Measurements from ENCODE around the gene OR4D2. TPM values are rescaled to one million over a fixed set of nuclear protein-coding genes. Genes with fewer than 3 reads are reported as not detected.

Gene OR4D2
- polyA plus RNA-seq, 3 donors = not detected

- Histone ChIP-seq H3K79me2 (ENCODE audit: insufficient read depth, low read length) (no peaks in the 10 kb centered on the region), H3K9me3 (replicated peaks in 1 of 2; ENCODE audit: control insufficient read depth in 1 of 2, insufficient read depth in 1 of 2, low read length in 2 of 2) (no peaks in the 10 kb centered on the region), H3K36me3 (replicated peaks in 1 of 2; ENCODE audit: control insufficient read depth in 1 of 2, insufficient read depth in 2 of 2, low read length in 2 of 2) (peaks cover 2 to 8% of the 10 kb centered on the region in 2 donors), H3K4me2 (replicated peaks; ENCODE audit: extremely low read depth, low read length, poor library complexity, severe bottlenecking) (no peak overlapping the region), H3K4me1 (ENCODE audit: control insufficient read depth in 1 of 2, insufficient read depth in 2 of 2, low read length in 2 of 2) (no peaks in the 10 kb centered on the region), H3K9ac (ENCODE audit: insufficient read depth, low read length, poor library complexity, severe bottlenecking) (no peak overlapping the region), H4K20me1 (ENCODE audit: insufficient read depth, low read length) (no peaks in the 10 kb centered on the region), H3K4me3 (replicated peaks in 1 of 3; ENCODE audit: low read depth in 2 of 3, low read length in 3 of 3) (no peak overlapping the region), H3K27ac (ENCODE audit: low read depth in 1 of 2, low read length in 2 of 2) (no peak overlapping the region), H3K27me3 (ENCODE audit: control insufficient read depth in 2 of 2, insufficient read depth in 2 of 2, low read length in 2 of 2) (peaks cover 0 to 3% of the 10 kb centered on the region in 2 donors), H2AFZ (ENCODE audit: insufficient read depth, low read depth, low read length, poor library complexity, severe bottlenecking) (no peak overlapping the region)
- no peak for TF ChIP-seq CTCF (IDR thresholded peaks at IDR 0.05)
- peaks cover 0 to 1% (median 0%) of the 10 kb centered on the region in 7 donors for H3K9me3 Mint-ChIP-seq
- no peak overlapping the region for H3K27ac Mint-ChIP-seq
- H3K4me1 Mint-ChIP-seq = peaks cover 3% of the 10 kb centered on the region
- 90% methylated on average over 1 of the region's 5 CpGs for WGBS (ENCODE audit: insufficient coverage)
- peaks cover 3 to 11% (median 7%) of the 10 kb centered on the region in 3 donors for H3K27me3 Mint-ChIP-seq (ENCODE audit: low read depth in 3 of 3)
- intact Hi-C loops (cut with micrococcal nuclease) = no loop called here
- no peak overlapping the region for H3K4me3 Mint-ChIP-seq
- DNase-seq = no peak
- H3K36me3 Mint-ChIP-seq = peaks cover 20 to 26% of the 10 kb centered on the region in 2 donors
Measured at GRCh38 chr17:58204796-58205195, 38.0 kb downstream of the OR4D2 start.

- Histone ChIP-seq H3K27ac (ENCODE audit: low read depth in 1 of 2, low read length in 2 of 2) (no peak overlapping the region), H3K9me3 (replicated peaks in 1 of 2; ENCODE audit: control insufficient read depth in 1 of 2, insufficient read depth in 1 of 2, low read length in 2 of 2) (no peaks in the 10 kb centered on the region), H3K4me1 (ENCODE audit: control insufficient read depth in 1 of 2, insufficient read depth in 2 of 2, low read length in 2 of 2) (no peaks in the 10 kb centered on the region), H3K4me3 (replicated peaks in 1 of 3; ENCODE audit: low read depth in 2 of 3, low read length in 3 of 3) (no peak overlapping the region), H4K20me1 (ENCODE audit: insufficient read depth, low read length) (no peaks in the 10 kb centered on the region), H3K27me3 (ENCODE audit: control insufficient read depth in 2 of 2, insufficient read depth in 2 of 2, low read length in 2 of 2) (peaks cover 0 to 3% of the 10 kb centered on the region in 2 donors), H3K4me2 (replicated peaks; ENCODE audit: extremely low read depth, low read length, poor library complexity, severe bottlenecking) (no peak overlapping the region), H3K36me3 (replicated peaks in 1 of 2; ENCODE audit: control insufficient read depth in 1 of 2, insufficient read depth in 2 of 2, low read length in 2 of 2) (peaks cover 8 to 13% of the 10 kb centered on the region in 2 donors), H2AFZ (ENCODE audit: insufficient read depth, low read depth, low read length, poor library complexity, severe bottlenecking) (no peak overlapping the region), H3K79me2 (ENCODE audit: insufficient read depth, low read length) (no peaks in the 10 kb centered on the region), H3K9ac (ENCODE audit: insufficient read depth, low read length, poor library complexity, severe bottlenecking) (no peak overlapping the region)
- TF ChIP-seq CTCF (IDR thresholded peaks at IDR 0.05) = no peak
- no peak overlapping the region for H3K4me3 Mint-ChIP-seq
- H3K36me3 Mint-ChIP-seq = peaks cover 27 to 32% of the 10 kb centered on the region in 2 donors
- peaks cover 5 to 7% (median 5%) of the 10 kb centered on the region in 3 donors for H3K27me3 Mint-ChIP-seq (ENCODE audit: low read depth in 3 of 3)
- no peak for DNase-seq
- intact Hi-C loops (cut with micrococcal nuclease) = no loop called here
- H3K4me1 Mint-ChIP-seq = no peaks in the 10 kb centered on the region
- no peak overlapping the region for H3K27ac Mint-ChIP-seq
- WGBS (ENCODE audit: insufficient coverage) = 83% methylated on average over 3 of the region's 11 CpGs
- peaks cover 0 to 1% (median 0%) of the 10 kb centered on the region in 7 donors for H3K9me3 Mint-ChIP-seq
Measured at GRCh38 chr17:58205936-58206335, 39.2 kb downstream of the OR4D2 start.

Data from CD14-positive monocyte (primary cell).